Left lung (tissue), 10 donors: Measurements from ENCODE around the gene POLDIP3. TPM values are rescaled to one million over a fixed set of nuclear protein-coding genes. Genes with fewer than 3 reads are reported as not detected.
"Not testable (repeated sequence)": the region's sequence is repeated elsewhere in the genome, so short reads cannot be mapped to it uniquely, and the experiment has no call there.

Source experiments
- ATAC-seq: fragments of 200-7000 bp; cut with Tn5 transposase; one replicate; pipeline ENCODE4 v1.9.1; 2020; ENCODE audit warnings: moderate library complexity
- DNase-seq, 4 donors: peaks; one replicate each; pipeline ENCODE4 v3.0.0-alpha.2; 2013 to 2020
- H3K27ac ChIP-seq, 2 donors: fragments of 200-600 bp; sonication (generic) in 1 of 2; one replicate each; pipeline versions ENCODE4 v1.5.0 to v1.8.0; 2020 to 2021
- H3K27me3 ChIP-seq, 2 donors: fragments of 200-600 bp; sonication (generic) in 1 of 2; one replicate each; pipeline versions ENCODE4 v1.5.0 to v1.8.0; 2020 to 2021
- H3K36me3 ChIP-seq, 2 donors: fragments of 200-600 bp; sonication (generic) in 1 of 2; one replicate each; pipeline versions ENCODE4 v1.5.0 to v1.8.0; 2020 to 2021
- H3K4me1 ChIP-seq, 2 donors: fragments of 200-600 bp; one replicate each; pipeline ENCODE4 v1.8.0; 2021
- H3K4me3 ChIP-seq, 2 donors: fragments of 200-600 bp; sonication (generic) in 1 of 2; one replicate each; pipeline versions ENCODE4 v1.5.0 to v1.8.0; 2020 to 2021; ENCODE audit warnings: mild to moderate bottlenecking in 1 of 2
- H3K9me3 ChIP-seq, 2 donors: fragments of 200-600 bp; sonication (generic) in 1 of 2; one replicate each; pipeline versions ENCODE4 v1.5.0 to v1.8.0; 2020 to 2021
- intact Hi-C, 2 donors: fragments of 100-400 bp; cut with DNase I; formaldehyde crosslinking; loops; one replicate each; pipeline versions ENCODE4 v1.11.2 to v1.14.2; 2022
- polyA plus RNA-seq, 6 donors: library from polyadenylated mRNA; unstranded; fragments of 120-200 nt; gene quantifications; one replicate each; pipeline ENCODE4 v1.2.1, GENCODE V29; 2013; ENCODE audit not compliant: insufficient read length in 6 of 6
- total RNA-seq, 2 donors: library from RNA; stranded (reverse); fragmentation: NEBNext Ultra II Directional; extraction: Animal tissue kit (Norgen Biotek cat#: 25700); gene quantifications; one replicate each; pipeline ENCODE4 v1.2.1, GENCODE V29; 2021
- TF ChIP-seq, protein P1 (sequence below), 2 donors: fragments of 200-600 bp; sonication (generic) in 1 of 2; IDR thresholded peaks; one replicate each; pipeline versions ENCODE4 v1.5.0 to v1.8.0; 2021; ENCODE audit warnings: antibody characterized with exemption in 2 of 2
- donor health status: DM: no; HTN: yes; CAD: no.
- donor health status: DM: no; HTN: no; CAD: no.

Gene POLDIP3
- total and polyA plus RNA-seq, 8 donors: 56.6 to 126 (median 108) TPM

DNA sequence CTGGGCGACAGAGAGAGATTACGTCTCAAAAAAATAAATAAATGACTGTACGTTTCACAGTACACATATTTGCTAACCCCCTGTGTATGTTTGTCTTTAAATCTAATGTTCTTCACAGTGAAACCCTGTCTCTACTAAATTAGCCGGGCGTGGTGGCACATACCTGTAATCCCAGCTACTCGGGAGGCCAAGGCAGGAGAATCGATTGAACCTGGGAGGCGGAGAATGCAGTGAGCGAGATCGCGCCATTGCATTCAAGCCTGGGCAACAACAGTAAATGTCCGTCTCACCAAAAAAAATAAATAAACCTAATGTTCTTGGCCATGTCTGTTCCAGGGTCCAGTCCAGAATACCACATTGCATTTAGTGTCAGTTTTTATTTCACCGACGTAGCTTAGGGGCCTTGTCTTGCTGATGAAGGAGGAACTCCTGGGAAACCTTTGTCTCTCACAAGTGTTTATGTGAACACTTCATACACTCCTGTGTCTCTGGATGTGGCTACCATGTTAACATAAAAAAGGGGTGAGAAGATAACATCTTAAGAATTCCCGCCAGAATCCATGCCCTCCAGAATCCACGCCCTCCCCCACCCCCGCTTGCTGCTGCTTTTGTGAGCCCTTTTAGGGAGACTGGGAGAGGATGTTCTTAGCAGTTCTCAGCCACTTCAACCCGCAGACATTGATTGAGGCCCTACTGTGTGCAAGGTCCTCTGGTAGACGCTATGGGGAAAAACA is 65.9 kb downstream of the POLDIP3 start:
- Histone ChIP-seq H3K4me1 (peaks cover 3 to 4% of the 10 kb centered on the region in 2 donors), H3K27me3 (peaks cover 0 to 16% of the 10 kb centered on the region in 2 donors), H3K36me3 (no peaks in the 10 kb centered on the region), H3K27ac (no peak overlapping the region), H3K9me3 (peaks cover 0 to 1% of the 10 kb centered on the region in 2 donors), H3K4me3 (no peak overlapping the region)
- ATAC-seq (no peak), DNase-seq (peak in 1 of 4 donors; percentile 33)
- TF ChIP-seq, protein P1, sequence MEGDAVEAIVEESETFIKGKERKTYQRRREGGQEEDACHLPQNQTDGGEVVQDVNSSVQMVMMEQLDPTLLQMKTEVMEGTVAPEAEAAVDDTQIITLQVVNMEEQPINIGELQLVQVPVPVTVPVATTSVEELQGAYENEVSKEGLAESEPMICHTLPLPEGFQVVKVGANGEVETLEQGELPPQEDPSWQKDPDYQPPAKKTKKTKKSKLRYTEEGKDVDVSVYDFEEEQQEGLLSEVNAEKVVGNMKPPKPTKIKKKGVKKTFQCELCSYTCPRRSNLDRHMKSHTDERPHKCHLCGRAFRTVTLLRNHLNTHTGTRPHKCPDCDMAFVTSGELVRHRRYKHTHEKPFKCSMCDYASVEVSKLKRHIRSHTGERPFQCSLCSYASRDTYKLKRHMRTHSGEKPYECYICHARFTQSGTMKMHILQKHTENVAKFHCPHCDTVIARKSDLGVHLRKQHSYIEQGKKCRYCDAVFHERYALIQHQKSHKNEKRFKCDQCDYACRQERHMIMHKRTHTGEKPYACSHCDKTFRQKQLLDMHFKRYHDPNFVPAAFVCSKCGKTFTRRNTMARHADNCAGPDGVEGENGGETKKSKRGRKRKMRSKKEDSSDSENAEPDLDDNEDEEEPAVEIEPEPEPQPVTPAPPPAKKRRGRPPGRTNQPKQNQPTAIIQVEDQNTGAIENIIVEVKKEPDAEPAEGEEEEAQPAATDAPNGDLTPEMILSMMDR (IDR thresholded peaks at IDR 0.05): no peak
- intact Hi-C loops: no loop called here

DNA sequence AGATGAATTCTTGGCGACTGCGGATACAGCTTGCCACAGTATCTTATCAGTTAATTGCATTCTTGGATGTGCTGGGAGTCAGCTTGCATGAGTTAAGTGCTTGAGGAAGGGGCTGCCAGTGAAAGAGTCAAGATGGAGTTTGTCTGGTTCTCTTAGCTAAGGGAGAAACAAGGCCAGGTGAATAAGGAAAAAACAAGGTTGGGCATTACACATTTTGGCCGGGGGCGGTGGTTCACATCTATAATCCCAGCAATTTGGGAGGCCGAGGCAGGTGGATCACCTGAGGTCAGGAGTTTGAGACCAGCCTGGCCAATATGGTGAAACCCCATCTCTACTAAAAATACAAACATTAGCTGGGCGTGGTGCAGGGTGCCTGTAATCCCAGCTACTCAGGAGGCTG is 66.6 kb downstream of the POLDIP3 start:
- DNase-seq, H3K4me3 ChIP-seq, H3K27ac ChIP-seq, ATAC-seq, H3K36me3 ChIP-seq, intact Hi-C loops, H3K9me3 ChIP-seq, H3K4me1 ChIP-seq: not testable (repeated sequence)
- H3K27me3 ChIP-seq: peaks cover 0 to 11% of the 10 kb centered on the region in 2 donors

DNA sequence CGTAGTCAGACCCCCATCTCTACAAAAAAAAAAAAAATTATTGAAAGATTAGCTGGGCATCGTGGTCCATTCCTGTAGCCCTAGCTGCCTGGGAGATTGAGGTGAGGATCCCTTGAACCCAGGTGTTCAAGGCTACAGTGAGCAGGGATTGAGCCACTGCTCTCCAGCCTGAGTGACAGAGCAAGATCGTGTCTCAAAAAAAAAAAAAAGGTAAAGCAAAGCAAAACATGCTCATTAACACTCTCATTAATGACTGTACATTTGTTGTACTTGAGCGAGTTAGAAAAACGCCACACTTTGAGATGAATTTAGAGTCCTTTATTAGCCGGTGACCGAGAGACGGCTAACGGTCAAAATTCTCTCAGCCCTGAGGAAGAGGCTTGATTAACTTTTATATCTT is 67.1 kb downstream of the POLDIP3 start:
- DNase-seq (no peak), ATAC-seq (no peak)
- Histone ChIP-seq H3K36me3 (no peaks in the 10 kb centered on the region), H3K4me3 (no peak overlapping the region), H3K9me3 (peaks cover 0 to 1% of the 10 kb centered on the region in 2 donors), H3K27me3 (peaks cover 0 to 11% of the 10 kb centered on the region in 2 donors), H3K27ac (no peak overlapping the region), H3K4me1 (no peaks in the 10 kb centered on the region)
- TF ChIP-seq, protein P1 (IDR thresholded peaks at IDR 0.05): no peak
- intact Hi-C loops: no loop called here

DNA sequence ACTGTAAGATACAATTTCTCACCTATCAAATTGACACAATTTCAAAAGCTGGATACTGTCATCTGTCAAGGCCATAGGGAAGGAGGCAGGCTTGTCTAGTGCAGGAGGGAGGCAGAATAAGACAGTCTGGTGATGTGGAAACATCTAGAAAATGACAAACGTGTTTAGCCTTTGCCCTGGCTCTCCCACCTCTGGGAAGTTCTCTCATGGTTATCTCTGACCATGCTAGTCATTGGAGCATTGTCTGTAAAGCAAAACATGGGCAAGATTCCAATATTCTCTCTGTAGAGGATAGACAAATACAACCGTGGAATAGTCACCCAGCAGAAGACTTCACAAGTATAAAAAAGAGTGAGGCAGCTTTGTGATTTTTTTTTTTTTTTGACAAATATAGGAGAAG is 70.0 kb downstream of the POLDIP3 start:
- ATAC-seq: no peak
- H3K27me3 ChIP-seq: peaks cover 0 to 11% of the 10 kb centered on the region in 2 donors
- H3K9me3 ChIP-seq: no peaks in the 10 kb centered on the region
- H3K4me1 ChIP-seq: no peaks in the 10 kb centered on the region
- intact Hi-C loops: no loop called here
- TF ChIP-seq, protein P1 (IDR thresholded peaks at IDR 0.05): no peak
- no peak overlapping the region for H3K4me3 ChIP-seq
- no peak overlapping the region for H3K27ac ChIP-seq
- peak in 1 of 4 donors; percentile 13 for DNase-seq
- H3K36me3 ChIP-seq: no peaks in the 10 kb centered on the region

DNA sequence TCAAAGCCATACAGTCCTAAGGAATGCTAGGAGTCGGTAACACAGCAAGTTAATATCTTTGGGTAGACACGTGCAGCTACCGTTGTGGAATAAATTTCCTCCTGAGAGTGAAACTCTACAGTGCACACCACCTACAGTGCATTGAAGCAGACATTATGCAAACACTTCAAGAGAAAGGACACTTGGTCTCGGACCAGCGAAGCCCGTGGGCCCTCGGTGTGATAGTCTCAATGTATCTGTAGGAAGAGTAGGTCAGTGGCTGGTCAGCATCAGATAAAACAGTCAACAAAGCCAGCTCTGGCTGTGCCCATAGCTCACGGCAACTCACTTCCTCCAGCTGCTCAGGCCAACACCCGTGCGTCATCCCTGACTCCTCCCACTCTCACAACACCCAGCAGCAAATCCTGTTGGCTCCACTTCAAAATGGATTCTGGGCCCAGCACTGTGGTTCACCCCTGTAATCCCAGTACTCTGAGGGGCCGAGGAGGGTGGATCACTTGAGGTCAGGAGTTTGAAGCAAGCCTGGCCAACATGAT is 75.4 kb downstream of the POLDIP3 start:
- H3K4me3 ChIP-seq, DNase-seq, H3K9me3 ChIP-seq, H3K4me1 ChIP-seq, H3K27me3 ChIP-seq, intact Hi-C loops, H3K27ac ChIP-seq, H3K36me3 ChIP-seq: not testable (repeated sequence)
- ATAC-seq: peak; percentile 80

DNA sequence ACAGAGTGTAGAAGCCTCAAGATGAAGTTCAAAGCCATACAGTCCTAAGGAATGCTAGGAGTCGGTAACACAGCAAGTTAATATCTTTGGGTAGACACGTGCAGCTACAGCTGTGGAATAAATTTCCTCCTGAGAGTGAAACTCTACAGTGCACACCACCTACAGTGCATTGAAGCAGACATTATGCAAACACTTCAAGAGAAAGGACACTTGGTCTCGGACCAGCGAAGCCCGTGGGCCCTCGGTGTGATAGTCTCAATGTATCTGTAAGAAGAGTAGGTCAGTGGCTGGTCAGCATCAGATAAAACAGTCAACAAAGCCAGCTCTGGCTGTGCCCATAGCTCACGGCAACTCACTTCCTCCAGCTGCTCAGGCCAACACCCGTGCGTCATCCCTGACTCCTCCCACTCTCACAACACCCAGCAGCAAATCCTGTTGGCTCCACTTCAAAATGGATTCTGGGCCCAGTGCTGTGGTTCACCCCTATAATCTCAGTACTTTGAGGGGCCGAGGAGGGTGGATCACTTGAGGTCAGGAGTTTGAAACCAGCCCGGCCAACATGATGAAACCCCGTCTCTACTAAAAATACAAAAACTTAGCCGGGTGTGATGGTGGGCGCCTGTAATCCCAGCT is 77.4 kb downstream of the POLDIP3 start:
- intact Hi-C loops, DNase-seq, H3K9me3 ChIP-seq, H3K27me3 ChIP-seq, H3K4me3 ChIP-seq, H3K36me3 ChIP-seq: not testable (repeated sequence)
- ATAC-seq: peak; percentile 88
- Histone ChIP-seq H3K4me1 (peaks cover 0 to 11% of the 10 kb centered on the region in 2 donors), H3K27ac (peak overlapping the region in 1 of 2 donors; percentile 33)

DNA sequence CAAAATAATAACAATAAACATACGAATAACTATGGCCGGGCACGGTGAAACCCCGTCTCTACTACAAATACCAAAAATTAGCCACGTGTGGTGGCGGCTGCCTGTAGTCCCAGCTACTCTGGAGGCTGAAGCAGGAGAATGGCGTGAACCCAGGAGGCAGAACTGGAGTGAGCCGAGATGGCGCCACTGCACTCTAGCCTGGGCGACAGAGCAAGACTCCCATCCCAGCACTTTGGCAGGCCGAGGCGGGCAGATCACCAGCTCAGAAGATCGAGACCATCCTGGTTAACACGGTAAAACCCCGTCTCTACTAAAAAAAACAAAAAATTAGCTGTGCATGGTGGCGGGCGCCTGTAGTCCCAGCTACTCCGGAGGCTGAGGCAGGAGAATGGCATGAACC is 78.0 kb downstream of the POLDIP3 start:
- ATAC-seq, H3K9me3 ChIP-seq, H3K27me3 ChIP-seq, intact Hi-C loops, DNase-seq, H3K4me3 ChIP-seq, H3K36me3 ChIP-seq: not testable (repeated sequence)
- Histone ChIP-seq H3K27ac (peak overlapping the region in 1 of 2 donors; percentile 33), H3K4me1 (peaks cover 0 to 11% of the 10 kb centered on the region in 2 donors)
